Activated naive CD4-positive, alpha-beta T cell treated with anti-CD3 and anti-CD28 coated beads for 36 hours (primary cell): ENCODE results near the gene ARHGEF10L. TPM values are rescaled to one million over a fixed set of nuclear protein-coding genes. Genes with fewer than 3 reads are reported as not detected.

Experiments
- CTCF ChIA-PET: fragments of 350-600 bp; sonication (Branson Sonifier 250); formaldehyde crosslinking; loops from one replicate; lab custom pipeline; 2021; ENCODE audit warnings: antibody characterized with exemption; lab: Charles Lee
- DNase-seq: peaks from one replicate; pipeline ENCODE4 v3.0.0-alpha.2; 2020
- H3K27ac Mint-ChIP-seq: one replicate; pipeline ENCODE4 v1.8.0; 2021; ENCODE audit warnings: mild to moderate bottlenecking, mixed read lengths
- H3K27me3 Mint-ChIP-seq: one replicate; pipeline ENCODE4 v1.8.0; 2021; ENCODE audit warnings: low read depth, mixed read lengths
- H3K36me3 Mint-ChIP-seq: one replicate; pipeline ENCODE4 v1.8.0; 2021; ENCODE audit warnings: low read depth, mixed read lengths
- H3K4me1 Mint-ChIP-seq: one replicate; pipeline ENCODE4 v1.8.0; 2021; ENCODE audit warnings: low read depth, mixed read lengths
- H3K4me3 Mint-ChIP-seq: one replicate; pipeline ENCODE4 v1.8.0; 2021; ENCODE audit warnings: mild to moderate bottlenecking, moderate library complexity, mixed read lengths
- H3K9me3 Mint-ChIP-seq: one replicate; pipeline ENCODE4 v1.8.0; 2021; ENCODE audit warnings: mixed read lengths
- intact Hi-C: fragments of 100-400 bp; cut with micrococcal nuclease; formaldehyde crosslinking; loops from one replicate; pipeline ENCODE4 v1.15.1; 2023
- total RNA-seq, 2 experiments: library from RNA; stranded (reverse); gene quantifications; one replicate each; pipeline ENCODE4 v1.2.3, GENCODE V29; 2021

ARHGEF10L gene
- total RNA-seq, 2 experiments from 2014 or later: not detected

GRCh38 chr1:17511188-17511587, 28.3 kb upstream of the ARHGEF10L start:
- intact Hi-C loops: no loop called here
- no peak overlapping the region for H3K27ac Mint-ChIP-seq
- DNase-seq: no peak
- H3K4me3 Mint-ChIP-seq: no peak overlapping the region
- H3K4me1 Mint-ChIP-seq: no peaks in the 10 kb centered on the region
- H3K27me3 Mint-ChIP-seq: no peaks in the 10 kb centered on the region
- H3K9me3 Mint-ChIP-seq: no peaks in the 10 kb centered on the region
- CTCF ChIA-PET: no interaction called here
- H3K36me3 Mint-ChIP-seq: no peaks in the 10 kb centered on the region

GRCh38 chr1:17513131-17513530, 26.4 kb upstream of the ARHGEF10L start:
- no peak for DNase-seq
- no peak overlapping the region for H3K4me3 Mint-ChIP-seq
- H3K9me3 Mint-ChIP-seq: no peaks in the 10 kb centered on the region
- H3K27ac Mint-ChIP-seq: no peak overlapping the region
- intact Hi-C loops: no loop called here
- no peaks in the 10 kb centered on the region for H3K4me1 Mint-ChIP-seq
- H3K27me3 Mint-ChIP-seq: peaks cover 7% of the 10 kb centered on the region
- no peaks in the 10 kb centered on the region for H3K36me3 Mint-ChIP-seq
- CTCF ChIA-PET: no interaction called here

- Mint-ChIP-seq H3K9me3 (no peaks in the 10 kb centered on the region), H3K27ac (no peak overlapping the region), H3K27me3 (peaks cover 7% of the 10 kb centered on the region), H3K36me3 (no peaks in the 10 kb centered on the region), H3K4me3 (no peak overlapping the region), H3K4me1 (no peaks in the 10 kb centered on the region)
- CTCF ChIA-PET: no interaction called here
- no peak for DNase-seq
- intact Hi-C loops: no loop called here
Observed at GRCh38 chr1:17514776-17515175, 24.7 kb upstream of the ARHGEF10L start.

GRCh38 chr1:17515902-17516301, 23.6 kb upstream of the ARHGEF10L start:
- Mint-ChIP-seq H3K9me3 (no peaks in the 10 kb centered on the region), H3K27me3 (peaks cover 13% of the 10 kb centered on the region), H3K4me1 (no peaks in the 10 kb centered on the region), H3K36me3 (no peaks in the 10 kb centered on the region), H3K4me3 (no peak overlapping the region), H3K27ac (no peak overlapping the region)
- intact Hi-C loops: no loop called here
- CTCF ChIA-PET: no interaction called here
- DNase-seq: no peak

GRCh38 chr1:17516303-17517214, 22.9 kb upstream of the ARHGEF10L start:
- Mint-ChIP-seq H3K36me3 (no peaks in the 10 kb centered on the region), H3K27ac (no peak overlapping the region), H3K4me1 (no peaks in the 10 kb centered on the region), H3K4me3 (no peak overlapping the region), H3K9me3 (no peaks in the 10 kb centered on the region), H3K27me3 (peaks cover 13% of the 10 kb centered on the region)
- DNase-seq: no peak
- CTCF ChIA-PET: no interaction called here
- intact Hi-C loops: no loop called here

- Mint-ChIP-seq H3K27ac (no peak overlapping the region), H3K9me3 (no peaks in the 10 kb centered on the region), H3K36me3 (no peaks in the 10 kb centered on the region), H3K4me3 (no peak overlapping the region), H3K27me3 (peaks cover 18% of the 10 kb centered on the region), H3K4me1 (no peaks in the 10 kb centered on the region)
- CTCF ChIA-PET: no interaction called here
- DNase-seq: no peak
- intact Hi-C loops: no loop called here
Observed at GRCh38 chr1:17520041-17520440, 19.5 kb upstream of the ARHGEF10L start.

GRCh38 chr1:17520473-17521319, 18.8 kb upstream of the ARHGEF10L start:
- H3K36me3 Mint-ChIP-seq: no peaks in the 10 kb centered on the region
- H3K4me1 Mint-ChIP-seq: no peaks in the 10 kb centered on the region
- H3K4me3 Mint-ChIP-seq: no peak overlapping the region
- CTCF ChIA-PET: no interaction called here
- peaks cover 18% of the 10 kb centered on the region for H3K27me3 Mint-ChIP-seq
- no peak for DNase-seq
- intact Hi-C loops: no loop called here
- H3K9me3 Mint-ChIP-seq: no peaks in the 10 kb centered on the region
- no peak overlapping the region for H3K27ac Mint-ChIP-seq

GRCh38 chr1:17521946-17522612, 17.4 kb upstream of the ARHGEF10L start:
- Mint-ChIP-seq H3K4me1 (no peaks in the 10 kb centered on the region), H3K9me3 (no peaks in the 10 kb centered on the region), H3K27ac (no peak overlapping the region), H3K27me3 (peaks cover 16% of the 10 kb centered on the region), H3K4me3 (no peak overlapping the region), H3K36me3 (no peaks in the 10 kb centered on the region)
- intact Hi-C loops: no loop called here
- DNase-seq: no peak
- CTCF ChIA-PET: interaction anchor here (1.5 kb wide), 1 partner anchor 19 kb away, joined by 4 read pairs; no protein-coding TSS in a partner anchor

- intact Hi-C loops: no loop called here
- H3K36me3 Mint-ChIP-seq: no peaks in the 10 kb centered on the region
- CTCF ChIA-PET: interaction anchor here (0.6 to 1.5 kb wide), 3 partner anchors 20 to 83 kb away, joined by 3 to 4 read pairs (median 3); no protein-coding TSS in a partner anchor
- no peak overlapping the region for H3K27ac Mint-ChIP-seq
- peaks cover 15% of the 10 kb centered on the region for H3K27me3 Mint-ChIP-seq
- no peak for DNase-seq
- H3K9me3 Mint-ChIP-seq: no peaks in the 10 kb centered on the region
- no peaks in the 10 kb centered on the region for H3K4me1 Mint-ChIP-seq
- no peak overlapping the region for H3K4me3 Mint-ChIP-seq
Observed at GRCh38 chr1:17523321-17524041, 16.0 kb upstream of the ARHGEF10L start.

- peaks cover 18% of the 10 kb centered on the region for H3K27me3 Mint-ChIP-seq
- no peak overlapping the region for H3K4me3 Mint-ChIP-seq
- no peak overlapping the region for H3K27ac Mint-ChIP-seq
- no peaks in the 10 kb centered on the region for H3K4me1 Mint-ChIP-seq
- intact Hi-C loops: no loop called here
- H3K36me3 Mint-ChIP-seq: no peaks in the 10 kb centered on the region
- no peaks in the 10 kb centered on the region for H3K9me3 Mint-ChIP-seq
- no peak for DNase-seq
- CTCF ChIA-PET: interaction anchor here (0.5 to 1.0 kb wide), 2 partner anchors 82 to 303 kb away, joined by 3 read pairs; no protein-coding TSS in a partner anchor
Observed at GRCh38 chr1:17524645-17525044, 14.9 kb upstream of the ARHGEF10L start.

- Mint-ChIP-seq H3K9me3 (no peaks in the 10 kb centered on the region), H3K4me3 (no peak overlapping the region), H3K36me3 (no peaks in the 10 kb centered on the region), H3K27me3 (peaks cover 17% of the 10 kb centered on the region), H3K27ac (no peak overlapping the region), H3K4me1 (no peaks in the 10 kb centered on the region)
- CTCF ChIA-PET: no interaction called here
- intact Hi-C loops: no loop called here
- DNase-seq: no peak
Observed at GRCh38 chr1:17525996-17526686, 13.4 kb upstream of the ARHGEF10L start.
